ENCODE measurements around the gene CYB5RL.

The CYB5RL gene

GRCh38 chr1:54246116-54246721 lies 46.4 kb upstream of the CYB5RL start:
- no peaks in the 10 kb centered on the region for H3F3A ChIP-seq (ENCODE audit: low read depth)
- H3K9ac ChIP-seq (ENCODE audit: low read depth, low read length, poor library complexity, severe bottlenecking): no peak overlapping the region
- H2AFZ ChIP-seq (ENCODE audit: low read length): no peak overlapping the region
- H3K9me2 ChIP-seq (replicated peaks; ENCODE audit: low read depth, low read length): no peaks in the 10 kb centered on the region
- H3K4me1 ChIP-seq (ENCODE audit: insufficient read depth, low read length, poor library complexity, severe bottlenecking): no peaks in the 10 kb centered on the region
- H3K36me3 ChIP-seq (ENCODE audit: insufficient read depth, low read length): peaks cover 66% of the 10 kb centered on the region; the same call in 1 of the 2 replicates
- no peaks in the 10 kb centered on the region for H3K9me3 ChIP-seq (ENCODE audit: insufficient read depth, low read depth, low read length)
- TF ChIP-seq CTCF (conservative IDR thresholded peaks at IDR 0.05; ENCODE audit: low read length) (no peak), EZH2phosphoT487 (IDR thresholded peaks at IDR 0.05; ENCODE audit: borderline replicate concordance) (no peak)
- H4K20me1 ChIP-seq (ENCODE audit: insufficient read depth, low read length, poor library complexity, severe bottlenecking): no peaks in the 10 kb centered on the region
- no peaks in the 10 kb centered on the region for H3K27me3 ChIP-seq (ENCODE audit: insufficient read depth, low read length, poor library complexity, severe bottlenecking)
- H3K4me2 ChIP-seq (ENCODE audit: low read depth, low read length, poor library complexity, severe bottlenecking): no peak overlapping the region
- H3K4me3 ChIP-seq (ENCODE audit: low read length, poor library complexity, severe bottlenecking): no peak overlapping the region
- no peaks in the 10 kb centered on the region for H3K79me2 ChIP-seq (ENCODE audit: insufficient read depth, low read length)

DNA sequence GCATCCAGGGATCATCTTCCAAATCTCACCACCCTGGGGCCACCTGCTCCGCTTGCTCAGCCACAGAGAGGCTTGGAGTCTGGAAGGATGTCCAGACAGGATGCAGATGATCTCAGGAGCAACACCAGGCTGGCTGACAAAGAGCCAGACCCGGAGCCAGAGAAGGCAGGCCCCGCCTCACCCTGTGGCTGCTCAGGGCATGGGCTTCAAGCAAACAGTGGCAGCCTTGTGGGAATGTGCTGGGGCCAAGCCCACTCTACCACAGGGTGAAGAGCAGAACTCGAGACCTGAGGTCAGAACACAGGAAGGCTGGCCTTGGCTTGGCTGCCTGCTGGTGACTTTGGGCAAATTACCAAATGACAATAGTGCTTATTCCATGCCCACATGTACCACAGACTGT lies 45.7 kb upstream of the CYB5RL start:
- no peak overlapping the region for H3K4me2 ChIP-seq (ENCODE audit: low read depth, low read length, poor library complexity, severe bottlenecking)
- no peaks in the 10 kb centered on the region for H3K79me2 ChIP-seq (ENCODE audit: insufficient read depth, low read length)
- H3K4me1 ChIP-seq (ENCODE audit: insufficient read depth, low read length, poor library complexity, severe bottlenecking): no peaks in the 10 kb centered on the region
- no peak overlapping the region for H2AFZ ChIP-seq (ENCODE audit: low read length)
- no peaks in the 10 kb centered on the region for H3K9me3 ChIP-seq (ENCODE audit: insufficient read depth, low read depth, low read length)
- no peaks in the 10 kb centered on the region for H3K27me3 ChIP-seq (ENCODE audit: insufficient read depth, low read length, poor library complexity, severe bottlenecking)
- no peak overlapping the region for H3K4me3 ChIP-seq (ENCODE audit: low read length, poor library complexity, severe bottlenecking)
- H4K20me1 ChIP-seq (ENCODE audit: insufficient read depth, low read length, poor library complexity, severe bottlenecking): no peaks in the 10 kb centered on the region
- H3K36me3 ChIP-seq (ENCODE audit: insufficient read depth, low read length): peaks cover 65% of the 10 kb centered on the region; the same call in 1 of the 2 replicates
- no peaks in the 10 kb centered on the region for H3K9me2 ChIP-seq (replicated peaks; ENCODE audit: low read depth, low read length)
- TF ChIP-seq CTCF (conservative IDR thresholded peaks at IDR 0.05; ENCODE audit: low read length): no peak
- no peak for TF ChIP-seq EZH2phosphoT487 (IDR thresholded peaks at IDR 0.05; ENCODE audit: borderline replicate concordance)
- no peaks in the 10 kb centered on the region for H3F3A ChIP-seq (ENCODE audit: low read depth)
- H3K9ac ChIP-seq (ENCODE audit: low read depth, low read length, poor library complexity, severe bottlenecking): no peak overlapping the region

DNA sequence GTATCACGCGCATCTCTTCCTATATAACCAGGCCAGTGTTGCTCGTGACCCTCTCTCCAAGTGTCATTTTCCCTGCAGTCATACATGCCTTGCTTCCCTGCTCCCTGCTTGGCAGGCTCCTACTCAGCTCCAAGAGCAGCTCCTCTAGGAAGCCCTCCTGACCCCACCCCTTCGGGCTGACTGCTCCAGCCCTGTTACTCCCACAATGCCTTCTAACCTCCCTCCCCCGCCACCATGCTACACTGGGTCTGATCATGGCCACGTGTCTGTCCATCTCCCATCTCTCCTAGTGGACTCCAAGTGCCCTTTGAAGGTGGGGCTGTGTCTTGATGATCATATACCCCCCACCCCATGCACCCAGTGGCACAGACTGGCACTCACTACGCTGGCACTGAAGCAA lies 44.8 kb upstream of the CYB5RL start:
- Histone ChIP-seq H3F3A (ENCODE audit: low read depth) (no peaks in the 10 kb centered on the region), H3K9me3 (ENCODE audit: insufficient read depth, low read depth, low read length) (no peaks in the 10 kb centered on the region), H3K27me3 (ENCODE audit: insufficient read depth, low read length, poor library complexity, severe bottlenecking) (no peaks in the 10 kb centered on the region), H4K20me1 (ENCODE audit: insufficient read depth, low read length, poor library complexity, severe bottlenecking) (no peaks in the 10 kb centered on the region), H3K36me3 (ENCODE audit: insufficient read depth, low read length) (peaks cover 59% of the 10 kb centered on the region; the same call in 1 of the 2 replicates), H3K4me1 (ENCODE audit: insufficient read depth, low read length, poor library complexity, severe bottlenecking) (no peaks in the 10 kb centered on the region), H3K9ac (ENCODE audit: low read depth, low read length, poor library complexity, severe bottlenecking) (no peak overlapping the region), H3K79me2 (ENCODE audit: insufficient read depth, low read length) (no peaks in the 10 kb centered on the region), H3K9me2 (replicated peaks; ENCODE audit: low read depth, low read length) (no peaks in the 10 kb centered on the region), H3K4me2 (ENCODE audit: low read depth, low read length, poor library complexity, severe bottlenecking) (no peak overlapping the region), H3K4me3 (ENCODE audit: low read length, poor library complexity, severe bottlenecking) (no peak overlapping the region), H2AFZ (ENCODE audit: low read length) (no peak overlapping the region)
- TF ChIP-seq CTCF (conservative IDR thresholded peaks at IDR 0.05; ENCODE audit: low read length): no peak
- no peak for TF ChIP-seq EZH2phosphoT487 (IDR thresholded peaks at IDR 0.05; ENCODE audit: borderline replicate concordance)
